HL-60 (cell line): ENCODE results near the gene CD247.

Source experiments
- CTCF ChIP-seq: IDR thresholded peaks from one replicate; pipeline ENCODE4 v1.5.1; 2011; ENCODE audit warnings: low read length, control low read depth, inconsistent platforms; ENCODE audit not compliant: insufficient read depth
- POLR2AphosphoS5 ChIP-seq: IDR thresholded peaks from 2 replicates; pipeline ENCODE4 v1.6.1; 2012; ENCODE audit warnings: low read depth
- REST ChIP-seq: IDR thresholded peaks from 2 replicates; pipeline ENCODE4 v1.6.1; 2012; ENCODE audit warnings: low read depth; ENCODE audit not compliant: insufficient replicate concordance

- TF ChIP-seq CTCF, result no peak
- TF ChIP-seq REST, result no peak
- no peak for TF ChIP-seq POLR2AphosphoS5
Observed at GRCh38 chr1:167551362-167551761, 33.0 kb upstream of the CD247 start.
